Left lung (tissue), 14 donors: Measurements from ENCODE around the gene PRKG2. TPM values are rescaled to one million over a fixed set of nuclear protein-coding genes. Genes with fewer than 3 reads are reported as not detected.

ENCODE experiments used
- ATAC-seq: fragments of 200-7000 bp; cut with Tn5 transposase; one replicate; pipeline ENCODE4 v1.9.1; 2020; ENCODE audit warnings: moderate library complexity
- DNase-seq, 4 donors: peaks; one replicate each; pipeline ENCODE4 v3.0.0-alpha.2; 2013 to 2020
- H3K27ac ChIP-seq, 2 donors: fragments of 200-600 bp; sonication (generic) in 1 of 2; one replicate each; pipeline versions ENCODE4 v1.5.0 to v1.8.0; 2020 to 2021
- H3K27me3 ChIP-seq, 2 donors: fragments of 200-600 bp; sonication (generic) in 1 of 2; one replicate each; pipeline versions ENCODE4 v1.5.0 to v1.8.0; 2020 to 2021
- H3K36me3 ChIP-seq, 2 donors: fragments of 200-600 bp; sonication (generic) in 1 of 2; one replicate each; pipeline versions ENCODE4 v1.5.0 to v1.8.0; 2020 to 2021
- H3K4me1 ChIP-seq, 2 donors: fragments of 200-600 bp; one replicate each; pipeline ENCODE4 v1.8.0; 2021
- H3K4me3 ChIP-seq, 2 donors: fragments of 200-600 bp; sonication (generic) in 1 of 2; one replicate each; pipeline versions ENCODE4 v1.5.0 to v1.8.0; 2020 to 2021; ENCODE audit warnings: mild to moderate bottlenecking in 1 of 2
- H3K9me3 ChIP-seq, 2 donors: fragments of 200-600 bp; sonication (generic) in 1 of 2; one replicate each; pipeline versions ENCODE4 v1.5.0 to v1.8.0; 2020 to 2021
- intact Hi-C, 2 donors: fragments of 100-400 bp; cut with DNase I; formaldehyde crosslinking; loops; one replicate each; pipeline versions ENCODE4 v1.11.2 to v1.14.2; 2022
- long read RNA-seq, 12 donors: library from polyadenylated mRNA in 2 of 12; unstranded in 2 of 12; transcript quantifications; one replicate each; pipeline ENCODE4 v2.0.0 and lab custom pipeline, GENCODE V29; 2019 to 2026
- polyA plus RNA-seq, 6 donors: library from polyadenylated mRNA; unstranded; fragments of 120-200 nt; gene quantifications; one replicate each; pipeline ENCODE4 v1.2.1, GENCODE V29; 2013; ENCODE audit not compliant: insufficient read length in 6 of 6
- total RNA-seq, 2 donors: library from RNA; stranded (reverse); fragmentation: NEBNext Ultra II Directional; extraction: Animal tissue kit (Norgen Biotek cat#: 25700); gene quantifications; one replicate each; pipeline ENCODE4 v1.2.1, GENCODE V29; 2021
- TF ChIP-seq, protein P1 (sequence below), 2 donors: fragments of 200-600 bp; sonication (generic) in 1 of 2; IDR thresholded peaks; one replicate each; pipeline versions ENCODE4 v1.5.0 to v1.8.0; 2021; ENCODE audit warnings: antibody characterized with exemption in 2 of 2
- donor health status: DM: no; HTN: yes; CAD: no.
- donor health status: DM: no; HTN: no; CAD: no.

PRKG2 gene, protein sequence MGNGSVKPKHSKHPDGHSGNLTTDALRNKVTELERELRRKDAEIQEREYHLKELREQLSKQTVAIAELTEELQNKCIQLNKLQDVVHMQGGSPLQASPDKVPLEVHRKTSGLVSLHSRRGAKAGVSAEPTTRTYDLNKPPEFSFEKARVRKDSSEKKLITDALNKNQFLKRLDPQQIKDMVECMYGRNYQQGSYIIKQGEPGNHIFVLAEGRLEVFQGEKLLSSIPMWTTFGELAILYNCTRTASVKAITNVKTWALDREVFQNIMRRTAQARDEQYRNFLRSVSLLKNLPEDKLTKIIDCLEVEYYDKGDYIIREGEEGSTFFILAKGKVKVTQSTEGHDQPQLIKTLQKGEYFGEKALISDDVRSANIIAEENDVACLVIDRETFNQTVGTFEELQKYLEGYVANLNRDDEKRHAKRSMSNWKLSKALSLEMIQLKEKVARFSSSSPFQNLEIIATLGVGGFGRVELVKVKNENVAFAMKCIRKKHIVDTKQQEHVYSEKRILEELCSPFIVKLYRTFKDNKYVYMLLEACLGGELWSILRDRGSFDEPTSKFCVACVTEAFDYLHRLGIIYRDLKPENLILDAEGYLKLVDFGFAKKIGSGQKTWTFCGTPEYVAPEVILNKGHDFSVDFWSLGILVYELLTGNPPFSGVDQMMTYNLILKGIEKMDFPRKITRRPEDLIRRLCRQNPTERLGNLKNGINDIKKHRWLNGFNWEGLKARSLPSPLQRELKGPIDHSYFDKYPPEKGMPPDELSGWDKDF
- total RNA-seq (1 to 10 TPM; 2.0 to 6.2 TPM), polyA plus RNA-seq (1 to 10 TPM; 2.4 to 6.0 (median 3.4) TPM)
- long read RNA-seq, donor 1, partial matches to known transcripts = 0 of 1 reads
- long read RNA-seq, donor 1, other reads (novel, unspliced or antisense) = 0 of 1 reads
- long read RNA-seq, donor 2 = 0 reads
- long read RNA-seq, donor 3, full-length matches to known transcripts = 3 of 3 reads
- long read RNA-seq, donor 3, partial matches to known transcripts = 0 of 3 reads
- long read RNA-seq, donor 3, other reads (novel, unspliced or antisense) = 0 of 3 reads
- long read RNA-seq, donor 4 = 0 reads
- long read RNA-seq, donor 5, partial matches to known transcripts = 0 of 1 reads
- long read RNA-seq, donor 5, other reads (novel, unspliced or antisense) = 0 of 1 reads
- long read RNA-seq, donor 6 = 0 reads
- long read RNA-seq, donor 7 = 0 reads
- long read RNA-seq, donor 8 = 0 reads
- long read RNA-seq, donor 9 = 0 reads
- long read RNA-seq, donor 10 = 0 reads
- long read RNA-seq, donor 11 = 0 reads
- long read RNA-seq, donor 12, full-length matches to known transcripts = 1 of 1 reads
- long read RNA-seq, donor 12, partial matches to known transcripts = 0 of 1 reads
- long read RNA-seq, donor 12, other reads (novel, unspliced or antisense) = 0 of 1 reads

DNA sequence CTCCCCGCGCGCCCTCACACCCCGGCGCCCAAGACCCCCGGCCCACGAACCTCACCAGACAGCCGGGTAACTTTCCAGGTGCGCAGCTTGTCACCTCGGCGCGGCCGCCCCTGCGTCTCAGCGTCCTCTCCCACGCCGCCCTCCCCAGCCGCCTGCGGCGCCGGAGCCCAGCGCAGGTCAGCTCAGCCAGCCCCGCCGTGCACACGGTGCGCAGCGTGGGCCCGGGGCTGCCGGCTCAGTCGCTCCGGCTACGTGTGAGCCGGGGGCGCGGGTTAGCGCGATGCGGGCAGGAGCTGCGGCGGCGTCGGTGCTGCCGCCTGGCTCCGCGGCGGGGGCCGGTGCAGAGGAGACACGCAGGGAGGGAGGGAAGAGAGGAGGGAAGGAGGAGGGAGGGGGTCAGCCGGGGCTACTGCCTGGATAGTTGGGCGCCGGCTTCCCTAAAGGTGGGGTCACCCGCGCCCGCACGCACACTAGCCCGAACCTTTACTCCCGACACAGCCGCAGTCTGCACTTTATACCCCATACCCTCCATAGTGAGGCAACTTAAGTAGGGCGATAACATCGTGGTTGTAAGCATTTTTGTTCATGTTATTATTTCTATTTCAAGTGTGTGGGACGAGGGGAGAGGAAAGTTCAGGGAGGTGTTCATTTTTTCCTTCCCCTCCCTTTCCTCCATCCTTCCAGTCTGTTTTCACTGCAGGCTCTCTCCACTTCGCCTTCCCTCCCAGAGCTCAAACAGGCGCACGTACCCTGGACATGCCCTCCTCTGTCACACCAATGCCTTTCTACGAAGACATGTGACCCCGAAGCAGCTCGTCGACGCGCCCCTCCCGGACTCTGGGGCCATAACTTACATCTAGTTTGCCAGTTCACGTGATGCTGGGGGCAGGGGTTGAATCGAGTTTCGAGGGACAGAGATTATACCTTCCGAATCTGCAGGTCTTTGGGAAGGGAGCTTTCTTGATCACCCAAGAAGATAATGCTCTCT lies at the start of gene PRKG2:
PRKG2 (minus strand) TSS at position 342 of the 988 bp plus-strand sequence. CDS start 10,175 bp downstream, outside the sequence.
- peaks cover 6 to 8% of the 10 kb centered on the region in 2 donors for H3K4me1 ChIP-seq
- DNase-seq = peak in 3 of 4 donors; percentile 35 to 85 (median 43)
- no peaks in the 10 kb centered on the region for H3K9me3 ChIP-seq
- TF ChIP-seq, protein P1, sequence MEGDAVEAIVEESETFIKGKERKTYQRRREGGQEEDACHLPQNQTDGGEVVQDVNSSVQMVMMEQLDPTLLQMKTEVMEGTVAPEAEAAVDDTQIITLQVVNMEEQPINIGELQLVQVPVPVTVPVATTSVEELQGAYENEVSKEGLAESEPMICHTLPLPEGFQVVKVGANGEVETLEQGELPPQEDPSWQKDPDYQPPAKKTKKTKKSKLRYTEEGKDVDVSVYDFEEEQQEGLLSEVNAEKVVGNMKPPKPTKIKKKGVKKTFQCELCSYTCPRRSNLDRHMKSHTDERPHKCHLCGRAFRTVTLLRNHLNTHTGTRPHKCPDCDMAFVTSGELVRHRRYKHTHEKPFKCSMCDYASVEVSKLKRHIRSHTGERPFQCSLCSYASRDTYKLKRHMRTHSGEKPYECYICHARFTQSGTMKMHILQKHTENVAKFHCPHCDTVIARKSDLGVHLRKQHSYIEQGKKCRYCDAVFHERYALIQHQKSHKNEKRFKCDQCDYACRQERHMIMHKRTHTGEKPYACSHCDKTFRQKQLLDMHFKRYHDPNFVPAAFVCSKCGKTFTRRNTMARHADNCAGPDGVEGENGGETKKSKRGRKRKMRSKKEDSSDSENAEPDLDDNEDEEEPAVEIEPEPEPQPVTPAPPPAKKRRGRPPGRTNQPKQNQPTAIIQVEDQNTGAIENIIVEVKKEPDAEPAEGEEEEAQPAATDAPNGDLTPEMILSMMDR (IDR thresholded peaks at IDR 0.05) = no peak
- H3K27me3 ChIP-seq = peaks cover 22 to 55% of the 10 kb centered on the region in 2 donors
- H3K27ac ChIP-seq = no peak within 1 kb of the TSS
- intact Hi-C loops = no loop called here
- H3K4me3 ChIP-seq = peak within 1 kb of the TSS; percentile 28 to 38
- ATAC-seq = peak; percentile 79
- H3K36me3 ChIP-seq = no peaks in the 10 kb centered on the region

DNA sequence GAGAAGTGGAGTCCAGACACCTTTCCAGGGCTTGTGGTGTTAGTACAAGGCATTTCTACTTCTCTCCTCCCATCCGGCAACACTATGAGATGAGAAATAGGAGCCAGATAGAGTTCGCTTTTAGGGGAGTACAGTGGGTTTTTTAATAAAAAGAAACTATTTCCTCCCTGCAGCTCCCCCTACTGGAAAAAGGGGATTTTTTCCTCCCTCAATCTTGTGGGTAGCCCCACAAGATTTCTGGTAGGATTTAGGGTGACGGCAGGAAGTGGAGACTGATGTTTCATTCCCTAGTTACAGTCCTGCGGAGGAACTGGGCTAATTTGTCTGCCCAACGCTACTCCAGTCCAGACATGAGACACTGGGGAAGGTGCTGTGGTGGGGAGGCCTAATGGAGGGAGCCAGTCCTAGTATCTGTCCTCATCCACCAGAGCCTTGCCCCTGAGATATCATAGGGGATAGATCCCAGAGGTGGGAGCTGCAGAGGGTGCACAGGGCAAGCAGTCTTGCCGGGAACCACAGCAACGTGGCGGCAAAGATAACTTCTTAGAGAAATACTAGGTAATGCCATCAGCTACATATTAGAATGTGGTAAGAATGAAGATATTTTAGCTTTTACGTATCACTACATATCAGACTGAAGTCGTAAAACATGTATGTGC lies 45.5 kb upstream of the PRKG2 start:
- Histone ChIP-seq H3K4me3 (no peak overlapping the region), H3K36me3 (no peaks in the 10 kb centered on the region), H3K4me1 (no peaks in the 10 kb centered on the region), H3K9me3 (no peaks in the 10 kb centered on the region), H3K27ac (no peak overlapping the region), H3K27me3 (no peaks in the 10 kb centered on the region)
- ATAC-seq (peak; percentile 36), DNase-seq (no peak)
- TF ChIP-seq, protein P1 (IDR thresholded peaks at IDR 0.05) = peak; percentile 9 to 15
- intact Hi-C loops = no loop called here

DNA sequence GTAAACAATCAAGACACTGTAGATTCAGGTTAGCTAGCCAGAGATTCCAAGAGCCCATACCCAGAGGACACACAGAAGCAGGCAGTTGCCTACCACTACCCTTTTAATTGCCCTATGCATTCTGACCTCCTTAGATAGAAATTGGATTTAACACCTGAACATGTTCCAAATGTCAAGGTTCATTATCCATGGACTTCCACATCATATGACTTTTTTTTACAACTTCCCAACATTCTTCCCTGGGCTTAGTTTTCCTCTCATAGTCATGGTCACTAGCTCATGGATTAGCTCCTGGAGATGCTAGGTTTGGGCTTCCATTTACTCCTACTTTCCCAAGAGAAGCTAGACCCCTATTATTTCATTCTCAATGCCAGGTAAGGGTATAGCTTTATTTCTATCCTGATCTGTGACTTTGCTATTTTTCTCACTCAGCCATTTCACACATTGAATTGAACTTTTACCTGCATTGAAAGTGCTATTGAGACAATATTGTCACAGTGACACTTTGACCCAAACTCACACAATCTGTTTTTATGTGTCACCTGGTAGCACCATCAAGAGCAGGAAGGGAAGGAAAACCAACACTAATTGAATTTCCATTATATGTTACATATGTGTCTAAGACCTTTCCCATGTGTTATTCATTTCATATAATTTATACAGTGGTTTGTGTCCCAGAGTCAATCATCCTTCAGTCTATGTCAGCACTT lies 44.0 kb upstream of the PRKG2 start:
- no peak overlapping the region for H3K27ac ChIP-seq
- H3K4me1 ChIP-seq = no peaks in the 10 kb centered on the region

More for the DNA sequence above, 44.0 kb upstream of the PRKG2 start:
- TF ChIP-seq, protein P1 (IDR thresholded peaks at IDR 0.05) = no peak
- Histone ChIP-seq H3K9me3 (no peaks in the 10 kb centered on the region), H3K27me3 (no peaks in the 10 kb centered on the region), H3K36me3 (no peaks in the 10 kb centered on the region), H3K4me3 (no peak overlapping the region)
- DNase-seq = no peak
- ATAC-seq = no peak
- intact Hi-C loops = no loop called here
